ENCODE data around the gene CAMK2D.

Gene CAMK2D

GRCh38 chr4:113697429-113697828, 64.1 kb downstream of the CAMK2D start:
- DNase-seq (ENCODE audit: low read depth): no peak
- TF ChIP-seq, protein P1, sequence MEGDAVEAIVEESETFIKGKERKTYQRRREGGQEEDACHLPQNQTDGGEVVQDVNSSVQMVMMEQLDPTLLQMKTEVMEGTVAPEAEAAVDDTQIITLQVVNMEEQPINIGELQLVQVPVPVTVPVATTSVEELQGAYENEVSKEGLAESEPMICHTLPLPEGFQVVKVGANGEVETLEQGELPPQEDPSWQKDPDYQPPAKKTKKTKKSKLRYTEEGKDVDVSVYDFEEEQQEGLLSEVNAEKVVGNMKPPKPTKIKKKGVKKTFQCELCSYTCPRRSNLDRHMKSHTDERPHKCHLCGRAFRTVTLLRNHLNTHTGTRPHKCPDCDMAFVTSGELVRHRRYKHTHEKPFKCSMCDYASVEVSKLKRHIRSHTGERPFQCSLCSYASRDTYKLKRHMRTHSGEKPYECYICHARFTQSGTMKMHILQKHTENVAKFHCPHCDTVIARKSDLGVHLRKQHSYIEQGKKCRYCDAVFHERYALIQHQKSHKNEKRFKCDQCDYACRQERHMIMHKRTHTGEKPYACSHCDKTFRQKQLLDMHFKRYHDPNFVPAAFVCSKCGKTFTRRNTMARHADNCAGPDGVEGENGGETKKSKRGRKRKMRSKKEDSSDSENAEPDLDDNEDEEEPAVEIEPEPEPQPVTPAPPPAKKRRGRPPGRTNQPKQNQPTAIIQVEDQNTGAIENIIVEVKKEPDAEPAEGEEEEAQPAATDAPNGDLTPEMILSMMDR (conservative IDR thresholded peaks at IDR 0.05; ENCODE audit: low read length): no peak
- no peak overlapping the region for H3K4me3 ChIP-seq (ENCODE audit: low read length)

- no peak for DNase-seq (ENCODE audit: low read depth)
- no peak overlapping the region for H3K4me3 ChIP-seq (ENCODE audit: low read length)
- TF ChIP-seq, protein P1 (conservative IDR thresholded peaks at IDR 0.05; ENCODE audit: low read length): no peak
Observed at GRCh38 chr4:113695328-113696169, 66.0 kb downstream of the CAMK2D start.

DNA sequence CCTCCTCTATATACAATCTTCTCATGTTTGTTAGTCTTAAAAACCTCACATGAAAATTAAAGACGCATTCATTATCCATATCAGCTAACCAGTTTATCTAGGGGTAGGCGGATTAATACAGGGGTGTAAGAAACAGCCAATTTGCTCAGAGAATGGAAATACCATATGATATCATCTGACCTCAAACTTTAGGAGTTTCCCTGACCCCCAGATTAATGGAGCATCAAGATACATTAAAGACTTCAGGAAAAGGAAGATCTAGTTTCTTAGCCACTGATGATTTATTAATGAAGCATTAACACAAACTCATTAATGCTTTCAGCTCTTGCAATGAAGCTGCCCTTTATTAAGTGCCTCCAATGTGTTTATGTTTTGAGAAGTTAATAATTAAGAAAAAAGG, 67.5 kb downstream of the CAMK2D start:
- no peak for DNase-seq (ENCODE audit: low read depth)
- H3K4me3 ChIP-seq (ENCODE audit: low read length): no peak overlapping the region
- TF ChIP-seq, protein P1 (conservative IDR thresholded peaks at IDR 0.05; ENCODE audit: low read length): no peak

DNA sequence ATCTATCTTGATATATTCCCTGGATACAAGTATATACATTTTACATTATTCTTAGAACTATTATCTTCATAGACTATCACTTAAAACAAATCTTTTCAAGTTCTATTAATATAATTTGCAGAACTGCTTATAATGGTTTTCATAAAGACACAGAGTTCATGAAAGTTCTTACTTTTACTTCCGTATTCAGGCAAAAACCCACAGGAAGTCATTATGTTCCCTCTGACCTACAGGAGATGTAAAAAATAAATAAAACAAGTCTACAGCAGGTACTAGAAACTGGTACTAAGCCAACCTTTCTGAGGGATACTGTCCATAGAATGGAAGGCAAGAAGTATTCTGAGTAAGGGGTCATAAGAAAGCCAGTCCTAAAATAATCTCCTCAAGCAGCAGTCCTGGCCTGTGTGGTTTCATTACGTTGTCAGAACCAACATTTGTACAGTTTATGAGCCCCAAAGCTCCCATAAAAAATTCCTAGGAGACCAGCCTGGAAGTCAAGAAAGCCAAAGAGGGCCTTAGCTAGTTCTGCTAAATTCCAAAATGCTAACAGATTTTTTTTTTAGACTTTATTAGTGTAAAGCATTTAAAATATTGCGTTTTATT, 68.6 kb downstream of the CAMK2D start:
- H3K4me3 ChIP-seq (ENCODE audit: low read length): no peak overlapping the region
- TF ChIP-seq, protein P1 (conservative IDR thresholded peaks at IDR 0.05; ENCODE audit: low read length): no peak
- DNase-seq (ENCODE audit: low read depth): peak; percentile 28

DNA sequence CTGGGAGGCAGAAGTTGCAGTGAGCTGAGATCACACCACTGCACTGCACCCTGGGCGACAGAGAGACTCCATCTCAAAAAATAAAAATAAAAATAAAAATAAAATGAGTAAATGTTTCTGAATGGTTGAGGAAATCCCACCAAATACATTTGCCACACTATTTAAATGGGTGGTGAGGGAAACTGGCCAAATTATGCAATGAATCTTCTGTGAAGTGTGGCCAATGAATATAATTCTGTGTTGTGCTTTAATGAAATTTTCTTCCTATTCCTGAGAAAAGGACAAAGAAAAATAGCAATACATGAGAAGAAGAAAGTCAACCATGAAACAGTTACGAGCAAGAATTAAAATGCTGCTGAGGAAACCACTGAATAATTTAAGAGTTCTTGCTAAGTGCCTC, 69.9 kb downstream of the CAMK2D start:
- no peak for DNase-seq (ENCODE audit: low read depth)
- no peak overlapping the region for H3K4me3 ChIP-seq (ENCODE audit: low read length)
- TF ChIP-seq, protein P1 (conservative IDR thresholded peaks at IDR 0.05; ENCODE audit: low read length): no peak

DNA sequence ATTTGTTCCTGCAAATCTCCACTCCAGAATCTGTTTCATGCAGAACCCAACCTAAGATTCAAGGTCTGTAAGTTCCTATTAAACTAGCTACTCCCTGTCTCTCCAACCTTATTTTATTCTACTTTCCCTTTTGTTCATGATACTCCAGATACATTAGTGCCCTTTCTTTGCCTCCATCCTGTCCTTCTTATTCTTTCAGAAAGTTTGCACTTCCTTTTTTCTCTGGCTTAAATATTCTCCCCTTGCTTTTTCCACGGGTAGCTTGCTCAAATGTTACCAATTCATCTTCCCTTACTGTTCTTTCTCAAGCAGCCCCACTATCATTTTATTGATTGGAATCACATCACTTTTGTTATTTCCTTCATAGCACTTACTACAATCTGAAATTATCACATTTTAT, 72.1 kb downstream of the CAMK2D start:
- no peak for DNase-seq (ENCODE audit: low read depth)
- no peak overlapping the region for H3K4me3 ChIP-seq (ENCODE audit: low read length)
- TF ChIP-seq, protein P1 (conservative IDR thresholded peaks at IDR 0.05; ENCODE audit: low read length): no peak
